ENCODE results near the gene CLDN20. TPM values are rescaled to one million over a fixed set of nuclear protein-coding genes. Genes with fewer than 3 reads are reported as not detected.
A peak's percentile ranks its signal among the peaks of the same experiment; 100 is the strongest.
"Not testable (repeated sequence)": the region's sequence is repeated elsewhere in the genome, so short reads cannot be mapped to it uniquely, and the experiment has no call there.

CLDN20 gene
- total and polyA plus RNA-seq, 7 donors, result not detected

DNA sequence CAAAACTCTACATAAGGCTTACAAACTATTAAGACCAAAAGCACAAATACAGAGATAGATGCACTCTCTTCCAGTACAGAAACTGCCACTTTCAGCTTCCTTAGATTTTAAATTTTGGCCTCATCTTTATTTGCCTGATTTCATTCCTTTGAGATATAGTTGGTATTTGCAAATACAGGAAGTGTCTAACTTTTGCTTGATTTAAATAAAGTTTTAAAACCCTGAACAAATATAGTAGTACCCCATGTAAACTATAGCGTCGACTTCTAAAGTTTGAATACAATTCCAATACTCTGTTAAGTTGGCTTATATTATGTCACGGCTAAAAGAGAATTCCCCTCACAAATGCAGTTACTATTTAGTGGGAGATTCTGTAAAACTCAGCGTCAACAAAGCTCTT, 1.2 kb upstream of the CLDN20 start:
- H3K36me3 ChIP-seq, result peaks cover 0 to 26% (median 0%) of the 10 kb centered on the region in 4 donors
- intact Hi-C loops (cut with DNase I), result no loop called here
- WGBS, 2 donors, result 91 to 97% methylated on average over 4 of the region's 4 CpGs
- H3K4me3 ChIP-seq, result no peak overlapping the region
- DNase-seq, result no peak
- no peaks in the 10 kb centered on the region for H3K27me3 ChIP-seq
- H3K4me1 ChIP-seq, result peaks cover 0 to 14% (median 0%) of the 10 kb centered on the region in 4 donors
- no peak overlapping the region for H3K27ac ChIP-seq
- TF ChIP-seq EP300 (IDR thresholded peaks at IDR 0.05), result no peak
- TF ChIP-seq, protein P1, sequence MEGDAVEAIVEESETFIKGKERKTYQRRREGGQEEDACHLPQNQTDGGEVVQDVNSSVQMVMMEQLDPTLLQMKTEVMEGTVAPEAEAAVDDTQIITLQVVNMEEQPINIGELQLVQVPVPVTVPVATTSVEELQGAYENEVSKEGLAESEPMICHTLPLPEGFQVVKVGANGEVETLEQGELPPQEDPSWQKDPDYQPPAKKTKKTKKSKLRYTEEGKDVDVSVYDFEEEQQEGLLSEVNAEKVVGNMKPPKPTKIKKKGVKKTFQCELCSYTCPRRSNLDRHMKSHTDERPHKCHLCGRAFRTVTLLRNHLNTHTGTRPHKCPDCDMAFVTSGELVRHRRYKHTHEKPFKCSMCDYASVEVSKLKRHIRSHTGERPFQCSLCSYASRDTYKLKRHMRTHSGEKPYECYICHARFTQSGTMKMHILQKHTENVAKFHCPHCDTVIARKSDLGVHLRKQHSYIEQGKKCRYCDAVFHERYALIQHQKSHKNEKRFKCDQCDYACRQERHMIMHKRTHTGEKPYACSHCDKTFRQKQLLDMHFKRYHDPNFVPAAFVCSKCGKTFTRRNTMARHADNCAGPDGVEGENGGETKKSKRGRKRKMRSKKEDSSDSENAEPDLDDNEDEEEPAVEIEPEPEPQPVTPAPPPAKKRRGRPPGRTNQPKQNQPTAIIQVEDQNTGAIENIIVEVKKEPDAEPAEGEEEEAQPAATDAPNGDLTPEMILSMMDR (IDR thresholded peaks at IDR 0.05), result no peak
- TF ChIP-seq POLR2AphosphoS5 (IDR thresholded peaks at IDR 0.05), result no peak
- H3K9me3 ChIP-seq, result no peaks in the 10 kb centered on the region

DNA sequence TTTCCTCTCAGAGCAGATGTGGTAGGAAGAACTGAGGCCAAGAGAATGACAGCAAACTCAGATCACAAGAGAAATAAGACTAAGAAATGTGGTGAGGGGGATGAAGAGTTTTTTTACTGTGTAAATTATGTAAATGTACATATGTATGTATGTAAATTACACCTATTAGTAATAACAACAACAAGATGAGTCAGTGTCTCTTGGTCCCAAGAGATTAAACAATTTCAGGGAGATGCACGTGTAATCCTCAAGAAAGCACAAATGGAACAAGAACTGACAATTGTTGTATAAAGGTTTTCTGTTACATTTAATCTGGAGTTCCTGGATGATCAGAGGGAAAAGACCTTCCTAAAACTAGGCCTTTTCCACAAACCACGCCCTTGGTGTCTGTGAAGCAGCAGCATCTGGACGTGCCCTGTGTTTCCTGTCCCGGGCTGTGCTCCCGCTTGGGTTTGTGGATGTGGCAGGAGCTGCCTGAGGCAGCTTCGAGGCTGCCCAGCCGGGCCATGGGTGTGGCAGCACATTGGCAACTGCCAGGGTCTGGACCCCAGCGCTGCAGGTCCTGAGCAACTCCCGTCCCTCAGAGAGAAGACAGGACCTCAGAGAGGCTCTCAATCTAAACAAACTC, 994 bp downstream of the CLDN20 start:
- peaks cover 0 to 6% (median 0%) of the 10 kb centered on the region in 4 donors for H3K36me3 ChIP-seq
- no peak for TF ChIP-seq POLR2AphosphoS5 (IDR thresholded peaks at IDR 0.05)
- no peak for TF ChIP-seq EP300 (IDR thresholded peaks at IDR 0.05)
- TF ChIP-seq POLR2A (IDR thresholded peaks at IDR 0.05), result no peak
- TF ChIP-seq, protein P1 (IDR thresholded peaks at IDR 0.05), result no peak
- H3K4me3 ChIP-seq, result no peak overlapping the region
- H3K27me3 ChIP-seq, result no peaks in the 10 kb centered on the region
- intact Hi-C loops (cut with DNase I), result no loop called here
- peaks cover 0 to 14% (median 0%) of the 10 kb centered on the region in 4 donors for H3K4me1 ChIP-seq
- no peaks in the 10 kb centered on the region for H3K9me3 ChIP-seq
- 69 to 82% methylated on average over 9 of the region's 9 CpGs for WGBS, 2 donors
- H3K27ac ChIP-seq, result peak overlapping the region in 3 of 4 donors; percentile 17 to 52 (median 38)
- DNase-seq, result no peak

DNA sequence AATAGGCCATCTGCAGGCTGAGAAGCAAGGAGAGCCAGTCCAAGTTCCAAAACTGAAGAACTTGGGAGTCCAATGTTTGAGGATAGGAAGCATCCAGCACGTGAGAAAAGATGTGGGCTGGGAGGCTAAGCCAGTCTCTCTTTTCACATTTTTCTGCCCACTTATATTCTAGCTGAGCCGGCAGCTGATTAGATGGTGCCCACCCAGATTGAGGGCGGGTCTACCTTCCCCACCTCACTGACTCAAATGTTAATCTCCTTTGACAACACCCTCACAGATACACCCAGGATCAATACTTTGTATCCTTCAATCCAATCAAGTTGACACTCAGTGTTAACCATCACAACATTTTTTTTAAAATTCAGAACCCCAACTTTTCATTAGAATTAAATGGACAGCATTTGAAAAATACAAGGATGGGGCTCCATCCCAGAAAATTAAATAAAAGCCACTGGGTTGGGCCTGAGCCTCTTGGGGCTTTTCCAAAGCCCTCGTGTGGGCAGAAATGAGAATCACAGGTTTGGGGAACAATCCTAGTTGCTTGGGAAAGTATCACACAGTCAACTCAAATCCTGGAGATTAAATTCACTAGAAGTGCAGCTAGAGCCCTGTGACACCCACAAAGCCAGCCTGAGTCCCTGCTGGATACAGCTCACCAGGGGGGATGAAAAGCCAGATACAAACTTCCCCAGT, 2.2 kb downstream of the CLDN20 start:
- TF ChIP-seq, protein P1 (IDR thresholded peaks at IDR 0.05), result no peak
- TF ChIP-seq POLR2AphosphoS5 (IDR thresholded peaks at IDR 0.05) (no peak), EP300 (IDR thresholded peaks at IDR 0.05) (no peak), POLR2A (IDR thresholded peaks at IDR 0.05) (no peak)
- no peak overlapping the region for H3K4me3 ChIP-seq
- H3K9me3 ChIP-seq, result no peaks in the 10 kb centered on the region
- 92 to 95% methylated on average over 4 of the region's 4 CpGs for WGBS, 2 donors
- H3K27me3 ChIP-seq, result no peaks in the 10 kb centered on the region
- no peak overlapping the region for H3K27ac ChIP-seq
- no peak for DNase-seq
- intact Hi-C loops (cut with DNase I), result no loop called here
- peaks cover 0 to 14% (median 0%) of the 10 kb centered on the region in 4 donors for H3K4me1 ChIP-seq
- H3K36me3 ChIP-seq, result no peaks in the 10 kb centered on the region

DNA sequence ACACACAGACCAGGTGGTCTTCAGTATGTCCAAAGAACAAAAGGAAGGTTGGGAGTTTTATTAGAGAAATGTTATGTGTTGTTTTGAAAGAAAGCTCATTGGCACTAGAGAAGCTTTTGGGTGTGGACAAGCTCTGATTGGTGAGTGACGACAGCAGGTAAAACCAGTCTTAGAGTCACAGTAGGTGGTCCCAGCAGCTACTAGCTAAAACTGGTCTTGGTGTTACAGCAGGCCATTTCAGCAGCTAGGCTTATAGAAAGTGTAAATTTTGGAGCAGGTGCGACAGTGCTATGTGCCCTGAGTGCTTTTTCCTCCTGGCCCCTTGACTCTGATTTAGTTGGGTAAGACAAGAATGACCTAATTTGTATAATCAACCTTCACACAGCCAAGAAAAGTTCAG, 3.6 kb downstream of the CLDN20 start:
- Histone ChIP-seq H3K4me3 (no peak overlapping the region), H3K27me3 (no peaks in the 10 kb centered on the region), H3K36me3 (no peaks in the 10 kb centered on the region), H3K4me1 (peaks cover 0 to 26% (median 8%) of the 10 kb centered on the region in 4 donors), H3K27ac (peak overlapping the region in 1 of 4 donors; percentile 56), H3K9me3 (no peaks in the 10 kb centered on the region)
- intact Hi-C loops (cut with DNase I), result no loop called here
- no peak for DNase-seq
- TF ChIP-seq POLR2AphosphoS5 (IDR thresholded peaks at IDR 0.05), result no peak
- TF ChIP-seq POLR2A (IDR thresholded peaks at IDR 0.05), result no peak
- no peak for TF ChIP-seq EP300 (IDR thresholded peaks at IDR 0.05)
- WGBS, 2 donors, result 97% methylated on average over 2 of the region's 2 CpGs

DNA sequence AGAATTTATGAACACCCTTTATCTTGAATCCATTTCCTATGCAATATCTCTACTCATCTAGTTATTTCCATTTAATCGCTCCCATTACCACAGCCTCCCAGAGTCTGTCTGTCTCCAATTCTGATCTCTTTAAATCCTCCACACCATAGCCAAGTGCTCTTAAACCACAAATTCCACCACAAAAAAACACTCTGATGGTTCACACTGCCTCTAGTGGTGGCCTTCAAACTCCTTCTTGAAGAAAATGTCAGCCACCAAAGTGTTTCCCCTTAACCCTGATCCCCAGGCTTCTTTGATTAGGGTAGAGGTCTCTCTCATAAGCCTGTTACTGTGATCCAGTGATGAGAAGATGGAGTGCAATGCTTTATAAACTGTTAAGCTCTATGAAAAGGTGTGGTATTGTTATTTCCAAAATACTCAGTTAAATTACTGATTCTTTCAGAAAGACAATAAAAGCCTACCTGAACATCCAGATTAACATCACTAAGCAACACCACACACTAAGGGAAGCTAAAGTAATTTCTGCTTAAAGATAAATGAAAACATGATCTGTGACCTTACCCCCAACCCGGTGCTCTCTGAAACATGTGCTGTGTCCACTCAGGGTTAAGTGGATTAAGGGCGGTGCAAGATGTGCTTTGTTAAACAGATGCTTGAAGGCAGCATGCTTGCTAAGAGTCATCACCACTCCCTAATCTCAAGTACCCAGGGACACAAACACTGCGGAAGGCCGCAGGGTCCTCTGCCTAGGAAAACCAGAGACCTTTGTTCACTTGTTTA, 4.5 kb downstream of the CLDN20 start:
- DNase-seq; H3K36me3 ChIP-seq; intact Hi-C loops (cut with DNase I); H3K4me3 ChIP-seq; H3K27me3 ChIP-seq; H3K9me3 ChIP-seq: not testable (repeated sequence)
- WGBS, 2 donors, result 84 to 85% methylated on average over 3 of the region's 5 CpGs
- Histone ChIP-seq H3K4me1 (peaks cover 0 to 35% (median 16%) of the 10 kb centered on the region in 4 donors), H3K27ac (peak overlapping the region in 1 of 4 donors; percentile 56)
- TF ChIP-seq, protein P1 (IDR thresholded peaks at IDR 0.05), result peak in 1 of 4 experiments; percentile 16
